WTC11 (cell line): Measurements from ENCODE around the gene ZNF165. TPM values are rescaled to one million over a fixed set of nuclear protein-coding genes. Genes with fewer than 3 reads are reported as not detected.

ENCODE experiments used
- ATAC-seq: fragments of 200-7000 bp; cut with Tn5 transposase; 2 replicates; pipeline ENCODE4 v1.10.0; 2021; ENCODE audit warnings: mild to moderate bottlenecking, moderate library complexity
- CTCF ChIA-PET: fragments of 300-600 bp; sonication (Branson Sonifier 250); formaldehyde crosslinking; loops from one replicate; lab custom pipeline; 2021; ENCODE audit warnings: antibody characterized with exemption; lab: Charles Lee
- POLR2A ChIA-PET: fragments of 350-600 bp; sonication (Branson Sonifier 250); formaldehyde crosslinking; loops from one replicate; lab custom pipeline; 2021; ENCODE audit warnings: antibody characterized with exemption; lab: Charles Lee
- DNase-seq: peaks from one replicate; pipeline ENCODE4 v3.0.0; 2021; ENCODE audit warnings: low spot score
- H3K27ac Mint-ChIP-seq: 2 replicates; pipeline ENCODE4 v1.8.0; 2021; ENCODE audit warnings: mixed read lengths
- H3K27me3 Mint-ChIP-seq: 2 replicates; pipeline ENCODE4 v1.8.0; 2021; ENCODE audit warnings: low read depth, mild to moderate bottlenecking, moderate library complexity, mixed read lengths
- H3K36me3 Mint-ChIP-seq: 2 replicates; pipeline ENCODE4 v1.8.0; 2021; ENCODE audit warnings: mixed read lengths
- H3K4me1 Mint-ChIP-seq: 2 replicates; pipeline ENCODE4 v1.8.0; 2022; ENCODE audit warnings: mixed read lengths
- H3K4me3 Mint-ChIP-seq: 2 replicates; pipeline ENCODE4 v1.8.0; 2021; ENCODE audit warnings: mild to moderate bottlenecking, moderate library complexity, mixed read lengths
- H3K9me3 Mint-ChIP-seq: 2 replicates; pipeline ENCODE4 v1.8.0; 2021; ENCODE audit warnings: mixed read lengths
- ATF1 ChIP-seq: sonication (generic); formaldehyde crosslinking; IDR thresholded peaks from 2 replicates; pipeline ENCODE4 v1.8.1; 2023; ENCODE audit warnings: mild to moderate bottlenecking, moderate library complexity, missing genetic modification reagents
- ATF2 ChIP-seq: sonication (generic); formaldehyde crosslinking; IDR thresholded peaks from 2 replicates; pipeline ENCODE4 v1.8.1; 2022; ENCODE audit warnings: low read depth, missing genetic modification reagents, borderline replicate concordance
- E2F1 ChIP-seq: sonication (generic); formaldehyde crosslinking; IDR thresholded peaks from 2 replicates; pipeline ENCODE4 v1.8.0; 2022; ENCODE audit warnings: mild to moderate bottlenecking, missing genetic modification reagents
- JAZF1 ChIP-seq: fragments of 250-450 bp; sonication (Bioruptor Pico); IDR thresholded peaks from 2 replicates; pipeline ENCODE4 v1.9.0; 2021; ENCODE audit warnings: moderate library complexity, mild to moderate bottlenecking, inconsistent platforms
- NFYB ChIP-seq: sonication (generic); formaldehyde crosslinking; conservative IDR thresholded peaks from 2 replicates; pipeline ENCODE4 v1.8.0; 2022; ENCODE audit warnings: low read depth, missing genetic modification reagents
- NR1H2 ChIP-seq: sonication (generic); formaldehyde crosslinking; IDR thresholded peaks from 2 replicates; pipeline ENCODE4 v1.9.0; 2021; ENCODE audit warnings: mild to moderate bottlenecking, moderate library complexity, missing genetic modification reagents
- PRDM15 ChIP-seq: sonication (generic); formaldehyde crosslinking; IDR thresholded peaks from 2 replicates; pipeline ENCODE4 v1.8.0; 2022; ENCODE audit warnings: missing genetic modification reagents
- PREB ChIP-seq: sonication (generic); formaldehyde crosslinking; IDR thresholded peaks from 2 replicates; pipeline ENCODE4 v1.8.1; 2022; ENCODE audit warnings: mild to moderate bottlenecking, missing genetic modification reagents, moderate library complexity, borderline replicate concordance
- SP1 ChIP-seq: sonication (generic); formaldehyde crosslinking; conservative IDR thresholded peaks from 2 replicates; pipeline ENCODE4 v1.8.1; 2022; ENCODE audit warnings: missing genetic modification reagents
- TP53 ChIP-seq: sonication (generic); formaldehyde crosslinking; IDR thresholded peaks from 2 replicates; pipeline ENCODE4 v1.8.1; 2023; ENCODE audit warnings: mild to moderate bottlenecking, missing genetic modification reagents
- ZNF138 ChIP-seq: sonication (generic); formaldehyde crosslinking; conservative IDR thresholded peaks from 2 replicates; pipeline ENCODE4 v1.8.1; 2022; ENCODE audit warnings: mild to moderate bottlenecking, moderate library complexity, missing genetic modification reagents
- ZNF219 ChIP-seq: sonication (generic); formaldehyde crosslinking; IDR thresholded peaks from 2 replicates; pipeline ENCODE4 v1.8.0; 2023; ENCODE audit warnings: missing genetic modification reagents, mild to moderate bottlenecking, borderline replicate concordance
- ZNF263 ChIP-seq: sonication (generic); formaldehyde crosslinking; IDR thresholded peaks from 2 replicates; pipeline ENCODE4 v1.8.1; 2022; ENCODE audit warnings: low read depth, mild to moderate bottlenecking, moderate library complexity, missing genetic modification reagents
- ZNF281 ChIP-seq: sonication (generic); formaldehyde crosslinking; IDR thresholded peaks from 2 replicates; pipeline ENCODE4 v1.8.0; 2023; ENCODE audit warnings: mild to moderate bottlenecking, missing genetic modification reagents
- total RNA-seq: library from RNA; stranded (reverse); gene quantifications from 3 replicates; pipeline ENCODE4 v1.2.3, GENCODE V29; 2021
- TF ChIP-seq, protein P1 (sequence below): sonication (generic); formaldehyde crosslinking; IDR thresholded peaks from 2 replicates; pipeline ENCODE4 v1.8.0; 2022; ENCODE audit warnings: mild to moderate bottlenecking, missing genetic modification reagents
- TF ChIP-seq, protein P2 (sequence below): sonication (generic); formaldehyde crosslinking; IDR thresholded peaks from 2 replicates; pipeline ENCODE4 v1.8.1; 2022; ENCODE audit warnings: mild to moderate bottlenecking, moderate library complexity, missing genetic modification reagents
- TF ChIP-seq, protein P3 (sequence below): fragments of 250-450 bp; sonication (Bioruptor Pico); IDR thresholded peaks from 2 replicates; pipeline ENCODE4 v1.9.0; 2021; ENCODE audit warnings: moderate library complexity, mild to moderate bottlenecking, inconsistent platforms, borderline replicate concordance
- TF ChIP-seq, protein P4 (sequence below): sonication (generic); formaldehyde crosslinking; IDR thresholded peaks from 2 replicates; pipeline ENCODE4 v1.8.1; 2022; ENCODE audit warnings: missing genetic modification reagents, borderline replicate concordance

The ZNF165 gene
- total RNA-seq, 1 experiment from 2014 or later, result 8.0 TPM

DNA sequence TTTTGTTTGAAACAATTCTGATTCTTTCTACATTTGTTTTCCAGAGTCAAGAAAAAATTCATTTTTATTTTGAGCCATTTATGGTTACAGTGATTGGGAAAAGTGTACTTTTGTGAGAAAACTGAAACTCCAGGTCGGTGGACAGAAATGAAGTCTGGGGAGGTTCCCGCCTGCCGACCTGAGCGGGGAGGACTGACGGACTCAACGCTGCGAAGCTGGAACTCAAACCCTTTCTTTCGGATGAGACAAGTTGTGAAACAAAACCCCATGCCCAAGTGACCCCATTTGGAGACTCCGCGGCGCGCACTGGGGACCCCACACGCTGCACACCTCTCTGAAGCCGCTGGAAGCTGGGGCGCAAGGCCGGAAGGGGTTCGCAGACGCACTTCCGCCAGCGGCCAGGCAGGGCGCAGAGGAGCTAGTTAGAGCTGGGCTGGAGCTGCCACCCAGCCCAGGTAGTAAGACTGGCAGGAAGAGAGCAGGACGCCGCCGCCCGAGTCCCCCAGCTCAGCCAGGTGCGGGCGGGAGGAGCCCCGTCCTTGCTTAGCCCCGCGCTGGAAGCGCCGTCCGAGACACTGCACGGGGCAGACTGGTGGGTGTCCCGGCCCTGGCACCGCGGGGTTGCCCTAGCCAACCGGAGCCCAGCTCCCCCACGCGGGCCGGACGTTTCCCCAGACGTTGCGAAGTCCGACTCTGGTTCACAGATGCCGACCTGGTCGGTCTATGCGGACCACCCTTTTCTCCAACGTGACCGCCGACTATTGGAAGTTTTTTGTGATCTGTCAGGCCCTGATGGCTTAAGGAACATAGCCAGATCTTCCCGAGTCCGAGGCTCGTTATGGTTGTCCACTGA, 24.2 kb downstream of the ZNF165 start (continued):
- TF ChIP-seq, protein P1, sequence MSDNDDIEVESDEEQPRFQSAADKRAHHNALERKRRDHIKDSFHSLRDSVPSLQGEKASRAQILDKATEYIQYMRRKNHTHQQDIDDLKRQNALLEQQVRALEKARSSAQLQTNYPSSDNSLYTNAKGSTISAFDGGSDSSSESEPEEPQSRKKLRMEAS (CRISPR knock-in tag), result peak; percentile 48; the same call in 1 of the 2 replicates
- TF ChIP-seq PRDM15 (CRISPR knock-in tag), result peak; percentile 40; the same call in 1 of the 2 replicates
- TF ChIP-seq ATF2, result no peak
- no peak for TF ChIP-seq ZNF263
- TF ChIP-seq, protein P2, sequence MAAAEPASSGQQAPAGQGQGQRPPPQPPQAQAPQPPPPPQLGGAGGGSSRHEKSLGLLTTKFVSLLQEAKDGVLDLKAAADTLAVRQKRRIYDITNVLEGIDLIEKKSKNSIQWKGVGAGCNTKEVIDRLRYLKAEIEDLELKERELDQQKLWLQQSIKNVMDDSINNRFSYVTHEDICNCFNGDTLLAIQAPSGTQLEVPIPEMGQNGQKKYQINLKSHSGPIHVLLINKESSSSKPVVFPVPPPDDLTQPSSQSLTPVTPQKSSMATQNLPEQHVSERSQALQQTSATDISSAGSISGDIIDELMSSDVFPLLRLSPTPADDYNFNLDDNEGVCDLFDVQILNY (CRISPR knock-in tag), result peak; percentile 52
- TF ChIP-seq JAZF1 (CRISPR knock-in tag), result no peak
- peak; percentile 21; the same call in 1 of the 2 replicates for TF ChIP-seq NFYB (CRISPR knock-in tag)
- TF ChIP-seq, all 79 proteins: peak for 19

DNA sequence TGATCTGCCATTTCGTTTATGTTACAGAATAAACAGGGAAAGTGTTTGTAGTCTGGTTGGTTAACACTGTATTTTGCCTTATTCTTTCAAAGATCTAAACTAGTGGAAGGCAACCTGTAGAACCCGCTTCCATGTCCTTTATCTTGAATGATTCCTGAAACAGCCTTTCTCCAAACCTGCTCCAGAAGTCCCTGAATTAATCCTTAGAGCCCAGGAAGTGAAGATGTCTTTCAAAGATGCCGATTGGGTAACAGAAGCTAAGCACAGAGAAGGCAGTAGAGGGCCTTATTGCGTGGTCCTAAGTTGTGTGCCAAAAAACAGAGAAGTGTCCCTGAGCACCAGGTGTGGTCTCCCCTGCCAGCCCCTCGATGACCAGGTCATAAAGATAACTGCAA, 24.9 kb downstream of the ZNF165 start:
- POLR2A ChIA-PET, result interaction anchor here (1.0 to 1.2 kb wide), 6 partner anchors 31 to 297 kb away, joined by 3 to 12 read pairs (median 5); partner anchors contain the start of genes ZKSCAN8 and ZSCAN31

More for the DNA sequence above, 24.9 kb downstream of the ZNF165 start:
- H3K4me3 Mint-ChIP-seq, result peak overlapping the region; percentile 78
- no peaks in the 10 kb centered on the region for H3K36me3 Mint-ChIP-seq
- peaks cover 3% of the 10 kb centered on the region for H3K9me3 Mint-ChIP-seq
- DNase-seq (no peak), ATAC-seq (peak; percentile 39)
- no peak overlapping the region for H3K27ac Mint-ChIP-seq
- peaks cover 58% of the 10 kb centered on the region for H3K27me3 Mint-ChIP-seq
- H3K4me1 Mint-ChIP-seq, result peaks cover 5% of the 10 kb centered on the region; the same call in 1 of the 2 replicates
- TF ChIP-seq NR1H2 (CRISPR knock-in tag) (no peak), ZNF281 (CRISPR knock-in tag) (no peak), ZNF219 (CRISPR knock-in tag) (no peak), E2F1 (CRISPR knock-in tag) (no peak), SP1 (CRISPR knock-in tag) (no peak), PREB (CRISPR knock-in tag) (no peak), ZNF263 (no peak), TP53 (CRISPR knock-in tag) (no peak), ATF1 (CRISPR knock-in tag) (no peak), ZNF138 (CRISPR knock-in tag) (no peak)
- TF ChIP-seq, protein P3, sequence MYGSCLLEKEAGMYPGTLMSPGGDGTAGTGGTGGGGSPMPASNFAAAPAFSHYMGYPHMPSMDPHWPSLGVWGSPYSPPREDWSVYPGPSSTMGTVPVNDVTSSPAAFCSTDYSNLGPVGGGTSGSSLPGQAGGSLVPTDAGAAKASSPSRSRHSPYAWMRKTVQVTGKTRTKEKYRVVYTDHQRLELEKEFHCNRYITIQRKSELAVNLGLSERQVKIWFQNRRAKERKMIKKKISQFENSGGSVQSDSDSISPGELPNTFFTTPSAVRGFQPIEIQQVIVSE (CRISPR knock-in tag), result no peak
- TF ChIP-seq, protein P4, sequence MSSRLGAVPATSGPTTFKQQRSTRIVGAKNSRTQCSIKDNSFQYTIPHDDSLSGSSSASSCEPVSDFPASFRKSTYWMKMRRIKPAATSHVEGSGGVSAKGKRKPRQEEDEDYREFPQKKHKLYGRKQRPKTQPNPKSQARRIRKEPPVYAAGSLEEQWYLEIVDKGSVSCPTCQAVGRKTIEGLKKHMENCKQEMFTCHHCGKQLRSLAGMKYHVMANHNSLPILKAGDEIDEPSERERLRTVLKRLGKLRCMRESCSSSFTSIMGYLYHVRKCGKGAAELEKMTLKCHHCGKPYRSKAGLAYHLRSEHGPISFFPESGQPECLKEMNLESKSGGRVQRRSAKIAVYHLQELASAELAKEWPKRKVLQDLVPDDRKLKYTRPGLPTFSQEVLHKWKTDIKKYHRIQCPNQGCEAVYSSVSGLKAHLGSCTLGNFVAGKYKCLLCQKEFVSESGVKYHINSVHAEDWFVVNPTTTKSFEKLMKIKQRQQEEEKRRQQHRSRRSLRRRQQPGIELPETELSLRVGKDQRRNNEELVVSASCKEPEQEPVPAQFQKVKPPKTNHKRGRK, result no peak
- CTCF ChIA-PET, result interaction anchor here (0.7 to 2.1 kb wide), 9 partner anchors 12 to 251 kb away, joined by 3 to 21 read pairs (median 6); partner anchors contain the start of genes ZKSCAN8 and ZSCAN31
